Activated CD8-positive, alpha-beta memory T cell treated with anti-CD3 and anti-CD28 coated beads for 1 hour (primary cell): Measurements from ENCODE around the gene MYADML2.
"Not testable (repeated sequence)": the region's sequence is repeated elsewhere in the genome, so short reads cannot be mapped to it uniquely, and the experiment has no call there.

Experiments
- DNase-seq, 2 donors: peaks; one replicate each; pipeline ENCODE4 v3.0.0-alpha.2; 2020; ENCODE audit warnings: low read depth in 1 of 2; ENCODE audit errors: extremely low read depth in 1 of 2

MYADML2 gene

DNA sequence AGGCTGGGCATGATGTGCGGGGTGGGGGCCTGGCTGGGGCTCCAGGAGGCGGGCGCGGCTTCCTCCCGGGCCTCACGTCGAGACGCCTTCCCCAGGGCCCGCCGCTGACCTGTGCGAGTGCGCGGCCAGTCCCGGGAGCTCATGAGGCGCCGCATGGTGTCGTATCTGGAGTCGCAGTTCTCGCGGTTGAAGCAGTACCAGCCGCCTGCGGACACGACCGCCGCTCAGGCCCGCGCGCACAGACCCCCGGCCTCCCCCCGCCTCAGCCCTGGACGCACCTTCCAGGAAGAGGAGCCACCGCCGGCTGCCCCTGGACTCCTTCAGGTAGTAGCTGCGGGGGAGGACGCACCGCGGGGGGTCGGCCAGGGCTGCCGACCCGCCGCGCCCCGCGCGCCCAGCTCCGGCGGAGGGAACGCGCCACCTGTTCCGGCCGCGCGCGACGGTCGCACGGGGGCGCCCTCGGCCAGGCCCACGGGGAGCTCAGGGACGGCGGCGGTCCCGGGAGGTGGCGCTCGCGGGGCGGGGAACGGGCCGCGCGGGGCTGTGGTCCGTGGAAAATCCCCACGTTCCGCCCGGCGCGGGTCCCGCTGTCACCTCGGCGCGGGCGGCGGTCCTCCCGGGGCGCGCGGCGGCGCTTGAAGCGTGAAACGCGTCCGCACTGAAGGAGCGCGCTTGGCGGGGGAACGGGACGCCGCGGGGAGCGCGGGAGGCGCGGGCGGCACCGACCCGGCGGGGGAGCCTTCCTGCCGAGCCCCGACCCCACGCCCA, 12.5 kb upstream of the MYADML2 start:
- DNase-seq = peak; percentile 55 to 82

DNA sequence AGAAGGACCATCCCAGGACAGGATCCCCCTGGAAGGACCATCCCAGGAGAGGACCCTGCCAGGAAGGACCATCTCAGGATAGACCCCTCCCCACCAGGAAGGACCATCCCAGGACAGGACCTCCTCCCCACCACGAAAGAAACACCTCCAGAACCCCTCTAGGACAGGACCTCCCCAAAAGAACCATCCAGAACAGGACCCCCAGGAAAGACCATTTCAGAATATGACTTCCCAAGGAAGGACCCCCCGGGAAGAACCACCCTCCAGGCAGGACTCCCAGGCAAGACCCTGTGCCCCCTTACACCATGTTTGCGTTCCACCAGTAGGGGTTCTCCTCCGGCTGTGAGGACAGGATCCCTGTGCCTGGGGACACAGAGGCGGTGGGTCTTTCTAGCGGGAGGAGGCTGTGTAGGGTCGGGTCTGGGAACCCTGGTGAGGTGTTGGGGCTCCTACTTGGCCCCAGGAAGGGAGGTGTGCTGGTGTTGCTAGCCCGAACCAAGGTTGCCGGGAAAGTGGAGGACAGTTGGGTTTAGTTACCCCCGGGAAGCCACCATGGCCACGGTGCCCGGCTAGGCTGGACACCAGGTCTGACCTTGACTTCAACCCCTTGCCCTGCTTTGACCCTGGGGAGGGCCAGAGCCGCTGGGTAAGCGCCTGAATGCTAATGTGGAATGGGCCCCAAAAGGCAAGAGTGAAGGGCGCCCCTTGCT, 11.8 kb upstream of the MYADML2 start:
- DNase-seq = no peak

DNA sequence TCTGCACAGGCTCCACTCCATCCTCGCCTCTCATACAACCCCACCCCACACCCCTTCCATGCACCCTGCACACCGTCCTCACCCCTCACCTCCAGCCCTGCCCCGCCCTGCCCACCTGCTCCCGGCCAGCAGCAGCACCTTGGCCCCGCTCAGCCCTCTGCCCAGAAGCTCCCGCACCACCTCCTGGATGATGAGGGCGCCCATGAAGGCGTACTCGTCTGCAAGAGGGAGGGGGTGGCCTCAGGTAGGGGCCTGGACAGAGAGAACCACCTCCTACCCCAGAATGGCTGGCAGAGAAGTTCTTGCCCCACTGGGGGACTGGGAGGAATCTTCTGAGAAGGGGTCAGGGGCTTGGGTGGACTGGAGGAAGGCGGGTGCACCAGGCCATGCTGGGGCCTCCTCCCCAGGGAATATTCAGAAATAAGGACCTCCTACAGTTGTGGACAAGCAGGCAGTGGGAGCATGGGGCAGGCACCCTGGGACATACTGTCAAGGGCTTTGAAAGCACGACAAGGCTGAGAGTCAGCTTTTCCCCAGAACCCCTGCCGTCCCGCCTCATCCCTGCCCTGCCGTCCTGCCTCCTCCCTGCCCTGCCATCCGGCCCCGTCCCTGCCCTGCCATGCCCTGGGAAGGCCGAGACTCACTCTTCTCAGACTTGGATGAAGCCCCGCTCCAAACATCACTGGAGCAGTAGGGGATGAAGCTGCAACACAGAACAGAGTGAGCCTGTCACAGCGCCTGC, 10.8 kb upstream of the MYADML2 start:
- no peak for DNase-seq

DNA sequence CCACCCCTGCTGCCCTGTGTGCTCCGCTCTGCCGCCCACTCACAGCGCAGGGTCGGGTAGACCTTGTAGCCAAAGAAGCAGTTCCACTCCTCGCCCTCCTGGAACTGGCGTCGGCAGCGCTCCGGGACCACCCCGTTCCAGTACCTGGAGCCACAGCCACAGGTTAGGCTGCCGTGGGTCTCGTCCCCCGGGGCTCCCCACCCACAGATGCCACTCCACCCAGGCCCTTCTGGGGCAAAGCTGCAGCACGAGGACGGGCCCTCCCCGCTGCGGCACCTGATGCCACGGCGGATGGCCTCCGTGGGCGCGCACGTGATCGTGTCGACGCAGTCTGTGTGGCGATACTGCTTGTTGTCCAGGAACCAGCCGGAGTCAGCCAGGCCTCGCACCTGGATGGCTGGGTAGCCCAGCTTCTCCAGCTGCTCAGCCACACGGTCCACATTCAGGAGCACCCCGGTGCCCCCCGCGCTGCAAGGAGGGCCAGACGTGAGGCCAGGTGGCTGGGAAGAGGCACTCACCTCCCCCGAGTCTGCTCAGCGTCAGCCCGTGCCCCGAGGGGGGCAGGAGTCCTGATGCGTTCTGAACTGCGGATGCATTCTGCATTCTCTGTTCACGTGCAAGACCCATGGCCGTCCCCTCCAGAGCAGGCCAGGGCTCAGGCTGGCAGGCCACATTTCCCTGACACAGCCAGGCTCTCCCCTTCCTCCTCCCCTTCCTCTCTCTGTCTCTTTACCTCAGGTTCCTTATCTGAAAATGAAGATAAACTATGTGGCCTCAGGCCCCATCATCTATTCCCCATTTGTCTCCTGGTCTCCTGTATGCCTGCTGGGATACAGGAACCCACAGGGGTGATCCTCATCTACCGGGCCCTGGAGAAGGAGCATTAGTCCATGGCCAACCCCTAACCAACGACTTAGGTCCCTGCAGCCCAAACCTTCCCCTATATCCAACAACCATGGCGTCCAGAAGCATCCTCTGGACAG, 9.9 kb upstream of the MYADML2 start:
- DNase-seq = no peak

DNA sequence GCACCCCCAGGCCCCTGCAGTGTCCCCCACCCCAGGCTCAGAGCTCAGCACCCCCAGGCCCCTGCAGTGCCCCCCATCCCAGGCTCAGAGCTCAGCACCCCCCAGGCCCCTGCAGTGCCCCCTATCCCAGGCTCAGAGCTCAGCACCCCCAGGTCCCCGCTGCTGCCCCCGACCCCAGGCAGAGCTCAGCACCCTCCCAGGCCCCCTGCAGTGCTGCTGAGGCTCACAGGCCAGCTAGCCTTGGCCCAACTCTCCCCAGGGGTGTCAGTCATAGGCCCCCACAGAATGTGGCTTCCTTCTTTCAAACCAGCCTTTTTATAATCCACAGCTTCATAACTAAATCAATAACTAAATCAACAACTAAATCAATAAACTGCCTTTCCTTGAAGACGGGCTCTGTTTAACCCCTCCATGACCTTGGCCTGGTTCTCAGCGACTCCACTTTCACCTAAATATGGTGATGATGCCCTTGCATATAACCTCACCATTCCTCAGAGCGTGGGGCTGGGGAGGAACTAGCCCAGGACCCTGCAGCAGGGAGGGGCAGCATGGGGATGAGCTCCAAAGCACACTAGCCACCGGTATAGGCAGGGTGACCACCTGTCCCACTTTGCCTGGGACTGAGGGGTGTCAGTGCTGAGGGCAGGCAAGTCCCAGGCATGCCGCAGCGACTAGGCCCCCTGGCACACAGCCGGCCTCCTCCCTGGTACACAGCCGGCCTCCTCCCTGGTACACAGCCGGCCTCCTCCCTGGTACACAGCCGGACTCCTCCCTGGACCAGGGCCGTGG, 8.9 kb upstream of the MYADML2 start:
- no peak for DNase-seq

DNA sequence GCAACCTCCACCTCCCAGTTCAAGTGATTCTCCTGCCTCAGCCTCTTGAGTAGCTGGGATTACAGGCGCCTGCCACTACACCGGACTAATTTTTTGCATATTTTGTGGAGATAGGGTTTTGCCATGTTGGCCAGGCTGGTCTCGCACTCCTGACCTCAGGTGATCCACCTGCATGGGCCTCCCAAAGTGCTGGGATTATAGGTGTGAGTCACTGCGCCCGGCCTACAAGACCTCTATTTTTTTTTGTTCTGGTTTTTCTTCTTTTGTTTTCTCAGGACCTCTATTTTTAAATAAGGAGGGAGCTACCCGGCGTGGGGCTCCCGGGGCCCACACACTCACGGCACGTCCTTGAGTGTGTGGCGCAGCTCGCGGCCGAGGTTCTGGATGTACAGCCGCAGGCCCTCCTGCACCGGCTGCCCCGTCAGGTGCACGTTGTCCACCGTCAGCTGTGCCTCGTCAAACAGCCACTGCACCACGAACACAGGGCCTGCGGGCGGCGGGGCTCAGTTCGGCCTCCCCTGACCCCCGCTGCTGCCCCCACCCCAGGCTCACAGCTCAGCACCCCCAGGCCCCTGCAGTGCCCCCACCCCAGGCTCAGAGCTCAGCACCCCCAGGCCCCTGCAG, 8.1 kb upstream of the MYADML2 start:
- DNase-seq = no peak

DNA sequence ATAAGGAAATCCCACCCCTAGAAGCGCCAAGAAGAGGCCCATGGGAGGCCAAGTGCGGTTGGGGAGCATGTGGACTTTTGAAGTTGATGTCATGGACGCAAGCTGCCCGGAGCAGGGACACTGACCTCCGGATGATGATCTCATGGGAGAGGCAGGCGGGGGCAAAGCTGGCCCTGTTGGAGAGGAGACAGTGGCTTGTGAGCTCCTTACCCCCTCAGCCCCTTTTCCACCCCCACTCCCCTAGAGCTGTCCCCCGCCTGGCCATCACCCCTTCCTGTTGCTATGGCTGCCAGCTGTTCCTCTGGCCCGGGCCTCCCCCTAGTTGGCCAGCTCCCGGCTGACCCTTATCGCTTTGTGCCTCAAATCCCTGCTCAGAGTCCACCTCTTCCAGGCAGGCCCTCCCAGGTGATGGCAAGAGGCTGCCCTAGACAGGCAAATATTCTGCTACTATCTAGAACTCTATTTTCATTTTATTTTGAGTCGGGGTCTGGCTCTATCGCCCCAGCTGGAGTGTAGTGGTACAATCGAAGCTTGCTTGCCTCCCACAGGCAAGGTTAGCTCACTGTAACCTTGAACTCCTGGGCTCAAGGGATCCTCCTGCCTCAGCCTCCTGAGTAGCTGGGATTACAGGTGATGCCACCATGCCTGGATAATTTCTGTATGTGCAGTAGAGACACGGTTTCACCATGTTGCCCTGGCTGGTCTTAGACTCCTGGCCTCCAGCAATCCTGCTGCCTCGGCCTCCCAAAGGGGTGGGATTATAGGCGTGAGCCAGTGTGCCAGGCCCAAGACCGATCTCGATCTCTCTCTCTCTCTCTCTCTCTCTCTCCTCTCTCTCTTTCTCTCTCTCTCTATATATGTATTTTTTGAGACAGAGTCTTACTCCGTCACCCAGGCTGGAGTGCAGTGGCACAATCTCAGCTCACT, 7.4 kb upstream of the MYADML2 start:
- no peak for DNase-seq

DNA sequence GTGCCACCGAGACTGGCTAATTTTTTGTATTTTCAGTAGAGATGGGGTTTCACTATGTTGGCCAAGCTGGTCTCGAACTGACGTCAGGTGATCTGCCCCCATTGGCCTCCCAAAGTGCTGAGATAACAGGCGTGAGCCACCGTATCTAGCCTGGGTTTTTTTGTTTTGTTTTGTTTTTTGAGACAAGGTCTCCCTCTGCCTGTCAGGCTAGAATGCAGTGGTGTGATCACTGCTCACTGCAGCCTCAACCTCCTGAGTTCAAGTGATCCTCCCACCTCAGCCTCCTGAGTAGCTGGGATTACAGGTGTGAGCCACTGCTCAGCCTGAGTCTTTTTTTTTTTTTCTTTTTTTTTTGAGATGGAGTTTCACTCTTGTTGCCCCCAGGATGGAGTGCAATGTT, 6.4 kb upstream of the MYADML2 start:
- DNase-seq = not testable (repeated sequence)

DNA sequence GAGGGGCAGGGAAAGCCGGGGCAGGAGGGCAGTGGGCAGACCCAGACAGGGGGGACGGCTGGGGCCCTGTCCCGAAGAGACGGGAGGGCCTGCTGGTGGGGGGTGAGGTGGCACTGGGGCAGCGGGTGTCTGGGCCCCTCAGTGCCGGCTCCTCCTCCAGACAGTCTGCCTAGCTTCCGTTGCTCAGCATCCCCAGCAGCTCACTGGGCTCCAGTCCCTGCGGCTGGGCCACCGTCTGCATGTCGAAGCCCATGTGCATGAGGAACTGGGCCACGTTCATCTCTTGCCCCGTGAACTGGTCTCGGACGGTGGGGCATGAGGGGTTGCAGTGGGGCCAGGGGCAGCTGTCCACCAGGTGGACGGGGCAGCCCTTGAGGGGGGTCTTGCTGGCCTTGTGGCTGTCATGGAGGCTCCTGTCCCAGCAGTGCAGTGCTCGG, 5.8 kb upstream of the MYADML2 start:
- DNase-seq = no peak

DNA sequence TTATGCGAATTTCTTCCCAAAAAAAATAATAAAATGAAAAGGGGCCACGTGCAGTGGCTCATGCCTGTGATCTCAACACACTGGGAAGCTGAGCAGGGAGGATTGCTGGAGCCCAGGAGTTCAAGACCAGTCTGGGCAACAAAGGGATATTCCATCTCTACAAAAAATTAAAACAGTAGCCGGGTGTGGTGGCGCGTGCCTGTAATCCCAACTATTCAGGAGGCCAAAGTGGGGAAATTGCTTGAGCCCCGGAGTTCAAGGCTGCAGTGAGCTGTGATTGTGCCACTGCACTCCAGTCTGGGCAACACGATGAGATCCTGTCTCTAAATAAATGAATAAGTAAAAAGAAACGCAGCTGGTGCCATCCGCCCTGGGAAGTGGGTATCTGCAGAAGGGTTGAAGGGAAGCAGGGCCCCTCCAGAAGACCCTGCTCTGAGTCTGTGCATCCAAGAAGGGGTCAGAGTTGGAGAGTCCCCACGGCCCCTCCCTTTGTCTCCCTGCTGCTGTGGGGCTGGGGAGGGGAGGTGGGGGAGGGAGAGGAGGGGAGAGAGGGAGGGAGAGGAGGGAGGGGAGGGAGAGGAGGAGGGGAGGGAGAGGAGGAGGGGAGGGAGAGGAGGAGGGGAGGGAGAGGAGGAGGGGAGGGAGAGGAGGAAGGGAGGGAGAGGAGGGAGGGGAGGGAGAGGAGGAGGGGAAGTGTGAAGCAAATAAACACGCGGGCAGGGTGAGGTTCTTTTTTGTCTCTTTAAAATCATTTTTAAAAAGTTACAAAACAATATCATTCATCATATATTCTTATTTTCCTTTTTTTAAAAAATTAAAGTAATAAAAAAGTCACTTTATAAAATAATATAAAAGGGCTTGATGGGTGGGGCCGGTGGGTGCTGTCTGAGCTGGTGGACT, 5.0 kb upstream of the MYADML2 start:
- no peak for DNase-seq

DNA sequence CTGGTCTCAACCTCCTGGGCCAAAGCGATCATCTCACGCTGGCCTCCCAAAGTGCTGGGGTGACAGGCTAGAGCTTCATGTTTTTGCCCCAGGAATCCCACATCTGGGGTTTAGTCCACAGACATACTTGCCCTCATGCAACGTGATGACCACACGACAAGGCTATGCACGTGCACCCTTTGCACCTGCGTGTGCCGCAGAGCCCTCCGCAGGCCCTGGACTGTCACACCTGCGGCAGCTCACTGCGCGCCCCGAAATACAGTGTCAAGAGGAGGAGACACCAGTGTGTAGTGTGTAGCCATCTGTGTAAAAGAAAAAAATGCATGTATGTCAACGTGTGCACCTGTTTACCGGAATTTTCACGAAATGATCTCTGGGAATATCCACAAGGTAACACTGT, 3.5 kb upstream of the MYADML2 start:
- no peak for DNase-seq

DNA sequence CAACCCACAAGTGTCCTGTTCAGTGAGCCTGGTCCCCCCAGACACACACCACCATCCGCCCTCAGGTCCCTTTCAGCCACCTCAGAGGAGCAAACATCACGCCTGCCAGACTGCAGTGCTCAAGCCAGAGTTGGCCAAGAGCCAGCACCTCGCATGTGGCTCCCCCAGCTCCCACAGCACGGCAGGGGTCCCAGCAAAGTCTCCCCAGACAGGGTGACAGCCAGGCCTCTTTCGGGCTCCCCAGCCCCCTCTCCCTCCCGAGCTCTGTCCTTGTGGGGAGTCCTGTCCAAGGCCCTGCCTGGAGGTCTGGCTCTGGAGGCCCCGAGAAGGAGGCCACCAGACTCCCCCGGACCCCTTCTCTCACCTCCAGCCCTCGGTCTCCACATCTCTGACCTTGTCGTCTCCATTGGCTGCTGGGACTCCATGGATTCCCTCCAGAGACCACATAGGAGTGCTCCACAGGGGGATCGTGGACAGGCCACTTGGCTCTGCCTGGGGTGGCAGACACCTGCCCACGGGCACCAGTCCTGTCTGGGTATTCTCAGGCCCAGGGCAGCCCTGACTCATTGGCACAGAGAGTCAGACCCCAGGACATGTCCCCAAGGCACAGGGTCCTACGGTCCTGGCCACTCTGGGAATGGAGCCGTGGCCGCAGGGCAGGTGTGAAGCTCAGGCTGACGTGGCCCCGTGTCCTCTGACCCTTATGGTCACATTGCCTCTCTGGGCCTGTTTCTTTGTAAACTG, 1.8 kb upstream of the MYADML2 start:
- no peak for DNase-seq

DNA sequence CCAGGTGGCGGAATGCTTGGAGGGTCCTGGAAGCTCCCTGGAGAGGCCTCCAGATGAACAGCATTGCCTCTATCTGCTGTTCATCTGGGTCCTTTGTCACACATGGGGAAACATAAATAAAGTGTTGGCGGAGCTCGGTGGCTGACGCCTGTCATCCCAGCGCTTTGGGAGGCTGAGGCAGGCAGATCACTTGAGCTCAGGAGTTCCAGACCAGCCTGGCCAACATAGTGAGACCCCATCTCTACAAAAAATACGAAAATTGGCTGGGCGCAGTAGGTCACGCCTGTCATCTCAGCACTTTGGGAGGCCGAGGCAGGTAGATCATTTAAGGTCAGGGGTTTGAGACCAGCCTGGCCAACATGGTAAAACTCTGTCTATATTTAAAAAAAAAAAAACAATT, 2.2 kb downstream of the MYADML2 start:
- DNase-seq = no peak

DNA sequence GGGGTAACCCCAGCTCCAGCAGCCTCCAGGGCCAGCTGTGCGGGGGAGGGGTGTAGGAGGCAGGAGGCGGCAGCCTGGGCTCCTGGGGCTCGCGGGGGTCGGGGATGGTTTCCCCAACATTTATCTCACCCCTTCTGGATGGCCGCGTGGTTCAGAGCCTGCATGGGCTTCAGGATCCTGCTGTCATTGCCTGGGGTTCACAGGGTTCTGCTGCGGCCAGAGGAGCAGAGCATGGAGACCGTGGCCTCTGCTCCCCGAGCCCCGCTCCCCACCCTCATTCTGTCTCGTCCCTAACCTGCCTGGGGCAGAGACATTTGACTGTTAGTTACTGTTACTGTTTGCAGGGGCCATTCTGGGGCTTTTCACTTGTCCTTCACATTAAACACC, 4.9 kb downstream of the MYADML2 start:
- DNase-seq = no peak

DNA sequence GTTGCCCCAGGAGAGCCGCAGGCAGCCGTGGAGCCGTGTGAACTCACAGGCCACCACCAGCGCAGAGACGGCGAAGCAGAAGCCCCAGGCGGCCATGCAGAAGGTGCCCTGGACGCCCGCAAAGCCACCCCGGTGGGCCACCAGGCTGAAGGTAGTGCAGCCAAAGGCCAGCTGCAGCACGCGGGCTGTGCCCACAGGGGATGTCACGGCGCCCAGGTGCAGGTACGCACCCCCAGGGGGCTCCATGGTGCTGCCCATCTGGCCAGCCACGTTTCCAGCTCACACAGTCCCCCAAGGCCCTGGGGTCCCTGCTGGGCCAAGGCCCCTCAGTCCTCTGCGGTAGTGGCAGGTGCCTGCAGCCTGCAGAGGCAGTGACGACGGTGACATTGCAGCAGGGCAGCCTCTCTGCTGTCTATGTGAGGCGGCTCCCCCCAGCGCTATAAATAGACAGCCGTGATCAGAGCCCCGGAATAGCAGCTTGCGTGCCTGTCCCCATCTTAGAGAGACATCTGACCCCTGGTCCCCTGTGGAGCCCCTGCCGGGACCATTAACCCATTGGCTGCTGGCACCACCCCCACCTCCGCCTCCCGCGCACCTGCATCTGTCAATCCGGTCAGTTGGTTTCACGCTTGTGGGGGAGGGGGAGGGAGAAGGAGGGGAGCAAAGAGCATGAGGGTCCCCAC, 5.4 kb downstream of the MYADML2 start:
- no peak for DNase-seq
